Adrenal gland (tissue), 12 donors: ENCODE measurements around the gene DDI2. TPM values are rescaled to one million over a fixed set of nuclear protein-coding genes. Genes with fewer than 3 reads are reported as not detected.

Experiments
- DNase-seq, 7 donors: peaks; one replicate each; pipeline ENCODE4 v3.0.0-alpha.2; 2019 to 2020
- H3K27ac ChIP-seq, 5 donors: fragments of 200-600 bp; sonication (generic) in 4 of 5; 1 replicate in 3 of 5; 2 replicates in 2 of 5; pipeline versions ENCODE4 v1.5.1 to v1.8.0; 2016 to 2020; ENCODE audit warnings: mild to moderate bottlenecking in 1 of 5
- H3K27me3 ChIP-seq: fragments of 200-600 bp; 2 replicates; pipeline ENCODE4 v1.8.0; 2021
- H3K36me3 ChIP-seq, 2 donors: fragments of 200-600 bp; replicated peaks in 1 of 2; 1 replicate in 1 of 2; 2 replicates in 1 of 2; pipeline versions ENCODE4 v1.5.1 to v1.8.0; 2018 to 2022
- H3K4me1 ChIP-seq, 2 donors: fragments of 200-600 bp; replicated peaks in 1 of 2; 1 replicate in 1 of 2; 2 replicates in 1 of 2; pipeline versions ENCODE4 v1.5.1 to v1.8.0; 2018 to 2021
- H3K4me3 ChIP-seq, 4 donors: fragments of 200-600 bp; sonication (generic) in 3 of 4; one replicate each; pipeline ENCODE4 v1.5.1; 2016 to 2018
- H3K9me3 ChIP-seq, 3 donors: fragments of 200-600 bp; sonication (generic) in 1 of 3; replicated peaks in 1 of 3; 1 replicate in 2 of 3; 2 replicates in 1 of 3; pipeline versions ENCODE4 v1.5.1 to v1.8.0; 2016 to 2021
- CTCF ChIP-seq, 6 experiments: fragments of 450-650 bp in 4 of 6; fragments of 200-600 bp in 2 of 6; sonication (generic) in 1 of 6; IDR thresholded peaks; 1 replicate in 5 of 6; 2 replicates in 1 of 6; pipeline versions ENCODE4 v1.5.1 to v1.8.0; 2016 to 2021; ENCODE audit warnings: antibody characterized with exemption in 6 of 6, mild to moderate bottlenecking in 2 of 6, moderate library complexity in 1 of 6
- POLR2A ChIP-seq, 2 donors: fragments of 450-650 bp; IDR thresholded peaks; one replicate each; pipeline ENCODE4 v1.6.1; 2017; ENCODE audit warnings: antibody characterized with exemption in 2 of 2, mild to moderate bottlenecking in 2 of 2, moderate library complexity in 1 of 2
- WGBS, 4 donors: extraction: QIAGEN DNeasy Blood & Tissue Kit in 2 of 4; methylation state at CpG; one replicate each; pipeline versions ENCODE4 v1.1.5 to v1.1.7; 2013 to 2017; 5-methylcytosine and 5-hydroxymethylcytosine counted together
- intact Hi-C, 2 donors: fragments of 100-400 bp; cut with DNase I; formaldehyde crosslinking; loops; one replicate each; pipeline versions ENCODE4 v1.14.1 to v1.15.0; 2022 to 2023
- polyA plus RNA-seq, 3 donors: library from polyadenylated mRNA; stranded (reverse); fragments of 200-250 nt in 2 of 3; fragments of 350-450 nt in 1 of 3; fragmentation: Illumina TruSeq in 1 of 3; extraction: RNeasy Lipid Tissue Mini Kit (QIAGEN cat#74804) in 1 of 3; gene quantifications; one replicate each; pipeline ENCODE4 v1.2.3, GENCODE V29; 2013 to 2014
- total RNA-seq, 9 donors: library from RNA; depleted of rRNA in 4 of 9; stranded (reverse); fragments of >200 nt in 4 of 9; fragments of 120-200 nt in 1 of 9; fragmentation: NEBNext Ultra II Directional in 1 of 9; extraction: Animal tissue kit (Norgen Biotek cat#: 25700) in 1 of 9; gene quantifications; one replicate each; pipeline versions ENCODE4 v1.1.0 to v1.2.4, GENCODE V29; 2013 to 2023
- donor health status: healthy with polysubstance abuse.
- donor health status: Bipolar disorder and iron deficiency.
- donor health status: DM: yes; HTN: yes; CAD: no.
- donor health status: DM: no; HTN: no; CAD: no.
- donor health status: DM: no; HTN: no; CAD: no.
- donor health status: DM: yes; HTN: yes; CAD: no.

DDI2 gene
- total and polyA plus RNA-seq, 12 donors = 5.3 to 46.3 (median 27.2) TPM

- Histone ChIP-seq H3K36me3 (no peaks in the 10 kb centered on the region), H3K27ac (no peak overlapping the region), H3K27me3 (no peaks in the 10 kb centered on the region), H3K4me1 (no peaks in the 10 kb centered on the region), H3K4me3 (no peak overlapping the region), H3K9me3 (no peaks in the 10 kb centered on the region)
- DNase-seq = no peak
- TF ChIP-seq CTCF (IDR thresholded peaks at IDR 0.05) (no peak), POLR2A (IDR thresholded peaks at IDR 0.05) (no peak)
- WGBS, 4 donors = 51 to 60% (median 58%) methylated on average over 4 of the region's 4 CpGs
- intact Hi-C loops = no loop called here
Observed at GRCh38 chr1:15610167-15610566, 7.1 kb upstream of the DDI2 start.

- intact Hi-C loops = no loop called here
- peak overlapping the region; percentile 79 to 97 (median 87) for H3K27ac ChIP-seq
- H3K4me3 ChIP-seq = peak overlapping the region in 2 of 4 donors; percentile 39
- H3K4me1 ChIP-seq = peaks cover 33 to 35% of the 10 kb centered on the region in 2 donors
- H3K27me3 ChIP-seq = no peaks in the 10 kb centered on the region
- peaks cover 0 to 4% of the 10 kb centered on the region in 2 donors for H3K36me3 ChIP-seq
- WGBS, 4 donors = 26 to 27% (median 27%) methylated on average over 16 of the region's 16 CpGs
- peak in 1 of 7 donors; percentile 36 for DNase-seq
- no peaks in the 10 kb centered on the region for H3K9me3 ChIP-seq
- TF ChIP-seq POLR2A (IDR thresholded peaks at IDR 0.05) = no peak
- TF ChIP-seq CTCF (IDR thresholded peaks at IDR 0.05) = no peak
Observed at GRCh38 chr1:15616373-15617172, 685 bp upstream of the DDI2 start.

- Histone ChIP-seq H3K9me3 (no peaks in the 10 kb centered on the region), H3K4me3 (peak overlapping the region; percentile 1 to 84 (median 67)), H3K36me3 (peaks cover 0 to 5% of the 10 kb centered on the region in 2 donors), H3K4me1 (peaks cover 39 to 50% of the 10 kb centered on the region in 2 donors), H3K27me3 (no peaks in the 10 kb centered on the region), H3K27ac (peak overlapping the region; percentile 77 to 97 (median 96))
- DNase-seq = no peak
- WGBS, 4 donors = 0 to 1% (median 0%) methylated on average over 8 of the region's 8 CpGs
- no peak for TF ChIP-seq CTCF (IDR thresholded peaks at IDR 0.05)
- no peak for TF ChIP-seq POLR2A (IDR thresholded peaks at IDR 0.05)
- intact Hi-C loops = no loop called here
Observed at GRCh38 chr1:15618077-15618654, 908 bp downstream of the DDI2 start.

GRCh38 chr1:15618655-15619525, 1.6 kb downstream of the DDI2 start:
- TF ChIP-seq CTCF (IDR thresholded peaks at IDR 0.05) (peak in 1 of 6 experiments; percentile 12), POLR2A (IDR thresholded peaks at IDR 0.05) (no peak)
- H3K36me3 ChIP-seq = peaks cover 0 to 5% of the 10 kb centered on the region in 2 donors
- H3K4me3 ChIP-seq = peak overlapping the region in 3 of 4 donors; percentile 66 to 84 (median 68)
- H3K9me3 ChIP-seq = no peaks in the 10 kb centered on the region
- peak in 1 of 7 donors; percentile 27 for DNase-seq
- WGBS, 4 donors = 72 to 79% (median 77%) methylated on average over 26 of the region's 26 CpGs
- peaks cover 39 to 57% of the 10 kb centered on the region in 2 donors for H3K4me1 ChIP-seq
- intact Hi-C loops = no loop called here
- H3K27ac ChIP-seq = peak overlapping the region; percentile 34 to 97 (median 96)
- H3K27me3 ChIP-seq = no peaks in the 10 kb centered on the region
